ENCODE data around the gene CIT.

DNA sequence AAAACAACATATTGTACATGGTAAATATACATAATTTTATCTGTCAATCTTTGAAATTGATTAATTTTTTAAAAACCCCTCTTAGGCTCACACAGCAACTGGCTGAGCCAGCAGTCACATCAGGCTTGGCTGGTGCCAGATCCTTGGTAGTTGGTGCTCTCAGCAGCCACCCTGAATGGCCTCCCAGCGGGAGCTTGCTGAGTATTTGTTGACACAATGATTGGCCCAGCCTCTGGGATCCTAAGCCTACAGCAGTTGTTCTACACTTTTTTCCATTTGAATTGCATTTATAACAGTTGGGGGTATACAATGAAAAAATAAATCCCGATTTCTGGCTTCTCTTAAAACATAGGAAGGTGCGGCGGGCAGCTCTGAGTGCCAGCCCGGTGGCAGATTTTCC, 198.0 kb downstream of the CIT start:
- TF ChIP-seq CTCF (IDR thresholded peaks at IDR 0.05) (no peak), ZFX (IDR thresholded peaks at IDR 0.05; ENCODE audit: borderline replicate concordance) (no peak)

Measured in 22Rv1 (cell line).